Peyer's patch (tissue), 4 donors: ENCODE measurements around the gene NELFCD.

Experiments
- CTCF ChIP-seq, 6 experiments: fragments of 450-650 bp in 4 of 6; fragments of 200-600 bp in 2 of 6; sonication (generic) in 1 of 6; IDR thresholded peaks; one replicate each; pipeline ENCODE4 v1.5.1; 2017 to 2019; ENCODE audit warnings: antibody characterized with exemption in 6 of 6, mild to moderate bottlenecking in 3 of 6, moderate library complexity in 1 of 6
- POLR2A ChIP-seq, 2 donors: fragments of 450-650 bp; IDR thresholded peaks; one replicate each; pipeline ENCODE4 v1.5.1; 2017; ENCODE audit warnings: antibody characterized with exemption in 2 of 2, mild to moderate bottlenecking in 2 of 2, moderate library complexity in 2 of 2

GRCh38 chr20:58995461-58996225 is 14.6 kb downstream of the NELFCD start:
- no peak for TF ChIP-seq CTCF (IDR thresholded peaks at IDR 0.05)
- no peak for TF ChIP-seq POLR2A (IDR thresholded peaks at IDR 0.05)
